GM03348 (cell line): Measurements from ENCODE around the gene ZNF768.
"Not testable (repeated sequence)": the region's sequence is repeated elsewhere in the genome, so short reads cannot be mapped to it uniquely, and the experiment has no call there.

Source experiments
- DNase-seq: peaks from one replicate; pipeline ENCODE4 v3.0.0; 2012; ENCODE audit warnings: low spot score

The ZNF768 gene

GRCh38 chr16:30533146-30533522 lies 6.8 kb upstream of the ZNF768 start:
- DNase-seq = no peak

GRCh38 chr16:30532285-30533145 lies 6.1 kb upstream of the ZNF768 start:
- DNase-seq = no peak

GRCh38 chr16:30530163-30531037 lies 4.0 kb upstream of the ZNF768 start:
- no peak for DNase-seq

DNA sequence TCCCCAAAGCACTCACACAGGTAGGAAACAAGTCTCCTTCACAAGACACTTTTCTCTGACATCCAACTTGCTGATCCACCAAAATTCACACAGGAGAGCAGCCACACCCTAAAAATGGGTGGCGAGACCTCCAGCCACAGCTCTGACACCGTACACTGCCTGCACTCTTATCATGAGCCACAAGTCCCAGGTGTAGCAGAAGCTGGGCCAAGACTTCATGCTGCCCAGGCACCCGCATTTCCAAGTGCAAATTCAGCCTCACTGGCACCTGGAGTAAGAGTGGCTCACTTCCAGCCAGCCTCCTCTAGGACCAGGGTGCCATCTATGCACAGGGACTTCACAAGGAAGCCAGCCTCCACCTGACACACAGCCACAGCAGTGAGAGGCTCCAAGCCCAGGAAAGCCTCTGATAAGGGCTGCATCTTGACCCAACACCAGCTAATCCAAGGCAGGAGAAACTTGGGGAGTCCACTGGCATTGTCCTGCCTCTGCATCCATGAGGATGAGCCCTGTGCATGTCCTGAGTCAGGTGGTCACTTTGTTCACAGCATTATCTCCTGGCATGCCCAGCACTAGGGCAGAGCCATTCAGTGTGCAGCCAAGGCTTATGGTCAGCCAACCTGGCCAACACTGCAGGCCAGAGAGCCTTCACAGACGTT lies 2.6 kb upstream of the ZNF768 start:
- no peak for DNase-seq

DNA sequence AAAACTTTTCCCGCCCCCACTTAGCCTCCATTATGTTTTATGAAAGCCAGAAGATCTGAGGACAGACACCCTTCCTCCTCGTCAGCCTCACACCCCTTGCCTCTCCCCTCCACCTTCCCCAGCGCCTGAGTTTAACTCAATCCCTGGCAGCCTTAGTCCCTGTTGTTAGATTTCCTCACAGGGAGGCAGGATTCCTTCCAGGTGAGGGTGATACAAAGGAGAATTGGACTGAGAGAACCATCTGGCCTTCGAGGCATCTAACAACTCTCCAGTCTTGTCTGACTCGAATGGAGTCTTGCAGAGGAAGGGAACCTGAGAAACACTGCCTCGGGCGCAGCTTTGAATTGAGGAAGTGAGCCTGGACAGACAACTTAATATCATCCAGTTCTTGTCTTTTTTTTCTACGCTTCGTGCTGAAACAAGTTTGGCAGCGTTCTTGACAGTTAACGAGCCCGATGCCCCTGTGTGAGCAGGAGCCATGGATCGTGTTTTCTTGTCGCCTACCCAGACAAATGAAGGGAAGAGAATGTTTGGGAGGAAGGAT lies 1.3 kb upstream of the ZNF768 start:
- DNase-seq = no peak

DNA sequence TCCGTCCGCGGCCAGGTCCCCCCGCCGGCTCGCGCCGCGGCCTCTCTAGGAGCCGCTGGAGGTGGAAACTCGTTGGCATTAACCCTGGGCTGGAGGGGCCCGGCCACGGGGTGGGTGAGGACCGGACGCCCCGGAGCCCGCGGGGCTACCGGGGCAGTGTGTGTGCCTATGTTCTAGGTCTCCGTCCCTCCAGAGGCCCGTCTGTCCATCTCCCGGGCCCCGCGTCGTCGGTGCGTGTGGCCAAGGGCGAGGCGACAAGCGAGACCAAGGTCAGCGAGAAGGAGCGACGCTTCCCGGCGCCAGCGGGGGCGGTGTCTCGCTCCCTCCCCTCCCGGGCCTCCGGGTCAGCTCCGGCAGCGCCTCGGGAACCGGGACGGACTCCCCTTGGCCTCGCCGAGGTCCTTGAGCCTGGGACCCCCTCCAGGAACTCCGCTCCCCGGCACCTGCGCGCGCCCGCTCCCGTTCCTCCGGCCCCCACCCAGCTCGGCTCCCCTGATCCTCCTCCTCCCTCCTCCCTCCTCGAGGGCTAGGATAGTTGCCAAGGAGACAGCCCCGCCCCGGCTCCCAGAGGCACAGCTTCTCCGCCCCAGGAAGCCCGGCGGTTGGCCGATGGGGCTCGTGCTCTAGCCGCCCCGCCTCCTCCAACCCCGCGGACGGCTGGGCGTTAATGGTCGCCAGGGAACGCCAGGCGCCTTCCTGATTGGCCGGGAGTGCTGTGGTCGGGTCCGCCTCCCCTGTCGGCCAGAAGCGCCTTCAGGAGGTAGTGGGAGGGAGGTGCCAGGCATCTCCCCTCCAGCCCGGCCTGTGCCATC lies 663 bp upstream of the ZNF768 start:
- DNase-seq = peak; percentile 99

DNA sequence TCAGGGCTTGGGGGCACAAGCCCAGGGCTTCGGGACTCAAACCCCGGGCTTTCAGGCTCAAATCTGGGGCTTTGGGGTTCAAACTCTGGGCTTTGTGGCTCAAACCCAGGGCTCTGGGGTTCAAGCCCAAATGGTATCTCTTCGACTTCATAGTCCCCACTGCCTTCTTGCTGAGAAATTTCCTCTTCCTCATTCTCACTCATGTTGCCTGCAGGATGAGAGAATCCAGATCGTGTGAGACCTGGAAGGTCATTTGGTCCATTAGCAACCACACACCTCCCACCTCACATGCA lies 576 bp downstream of the ZNF768 start:
- no peak for DNase-seq

DNA sequence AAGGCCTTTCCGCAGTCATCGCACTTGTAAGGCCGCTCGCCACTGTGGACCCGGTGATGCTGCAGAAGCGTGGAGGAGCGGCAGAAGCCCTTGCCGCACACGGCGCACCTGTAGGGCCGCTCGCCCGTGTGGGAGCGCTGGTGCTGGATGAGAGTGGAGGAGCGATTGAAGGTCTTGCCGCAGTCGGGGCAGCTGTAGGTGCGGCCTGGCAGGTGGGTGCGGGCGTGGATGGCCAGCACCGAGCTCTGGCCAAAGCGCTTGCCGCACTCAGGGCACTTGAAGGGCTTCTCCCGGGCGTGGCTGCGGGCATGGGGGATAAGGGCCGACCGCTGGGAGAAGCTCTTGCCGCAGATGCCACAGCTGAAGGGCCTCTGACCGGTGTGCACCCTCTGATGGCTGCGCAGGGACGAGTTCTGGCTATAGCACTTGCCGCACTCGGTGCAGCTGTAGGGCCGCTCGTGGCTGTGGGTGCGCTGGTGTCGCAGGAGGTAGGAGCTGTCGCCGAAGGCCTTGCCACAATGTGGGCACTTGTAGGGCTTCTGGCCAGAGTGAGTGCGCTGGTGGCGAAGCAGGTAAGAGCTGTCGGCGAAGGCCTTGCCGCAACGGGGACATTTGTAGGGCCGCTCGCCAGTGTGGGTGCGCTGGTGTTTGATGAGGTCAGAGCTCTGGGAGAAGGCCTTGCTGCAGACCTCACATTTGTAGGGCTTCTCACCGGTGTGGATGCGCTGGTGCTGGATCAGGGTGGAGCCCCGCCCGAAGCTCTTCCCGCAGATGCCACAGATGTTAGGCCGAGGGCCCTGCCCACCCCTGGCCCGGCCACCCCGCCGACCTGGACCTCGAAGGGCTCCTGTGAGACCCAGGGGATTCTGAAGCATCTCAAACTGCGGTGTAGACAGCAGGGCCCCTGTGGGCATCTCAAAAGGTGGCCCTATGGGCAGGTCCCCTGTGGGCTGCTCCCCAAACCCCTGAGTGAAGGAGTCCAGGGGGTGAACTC lies 1.5 kb downstream of the ZNF768 start:
- DNase-seq = no peak

GRCh38 chr16:30523768-30524574 lies 2.4 kb downstream of the ZNF768 start:
- no peak for DNase-seq

GRCh38 chr16:30522702-30523463 lies 3.5 kb downstream of the ZNF768 start:
- not testable (repeated sequence) for DNase-seq

GRCh38 chr16:30521873-30522641 lies 4.3 kb downstream of the ZNF768 start:
- DNase-seq = no peak

DNA sequence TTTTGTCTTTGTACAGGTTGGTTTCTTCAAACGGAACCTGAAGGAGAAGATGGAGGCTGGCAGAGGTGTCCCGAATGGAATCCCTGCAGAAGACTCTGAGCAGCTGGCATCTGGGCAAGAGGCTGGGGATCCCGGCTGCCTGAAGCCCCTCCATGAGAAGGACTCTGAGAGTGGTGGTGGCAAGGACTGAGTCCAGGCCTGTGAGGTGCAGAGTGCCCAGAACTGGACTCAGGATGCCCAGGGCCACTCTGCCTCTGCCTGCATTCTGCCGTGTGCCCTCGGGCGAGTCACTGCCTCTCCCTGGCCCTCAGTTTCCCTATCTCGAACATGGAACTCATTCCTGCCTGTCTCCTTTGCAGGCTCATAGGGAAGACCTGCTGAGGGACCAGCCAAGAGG lies 4.9 kb downstream of the ZNF768 start:
- no peak for DNase-seq

- DNase-seq = no peak
These were observed 7.0 kb downstream of the ZNF768 start for GRCh38 chr16:30519120-30520049.

- DNase-seq = no peak
These were observed 7.8 kb downstream of the ZNF768 start for GRCh38 chr16:30518552-30518951.

GRCh38 chr16:30515275-30515674 lies 11.1 kb downstream of the ZNF768 start:
- DNase-seq = no peak

DNA sequence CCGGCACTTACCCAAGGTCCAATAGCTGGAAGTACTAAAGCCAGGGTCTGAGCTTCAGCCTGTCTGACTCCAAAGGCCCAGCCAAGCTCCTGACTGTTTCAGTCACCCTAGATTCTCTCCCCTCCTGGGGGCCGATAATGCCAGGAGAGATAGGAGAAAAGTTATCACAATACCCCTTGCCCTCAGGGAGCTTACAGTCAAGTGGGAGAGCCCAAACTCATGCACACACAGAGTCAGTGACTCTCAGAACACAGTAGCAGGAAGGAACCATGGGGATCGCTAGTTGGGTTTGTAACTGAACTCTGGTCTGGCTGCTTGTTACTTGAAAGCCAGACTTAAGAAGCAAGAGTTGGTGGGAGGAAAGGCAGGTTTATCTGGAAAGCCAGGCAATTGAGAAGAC lies 14.9 kb downstream of the ZNF768 start:
- no peak for DNase-seq

GRCh38 chr16:30510376-30510938 lies 15.9 kb downstream of the ZNF768 start:
- DNase-seq = no peak
